Prostate gland (tissue), 2 donors: ENCODE data around the gene ARHGEF38.

Experiments
- CTCF ChIP-seq, 4 experiments: fragments of 200-600 bp in 2 of 4; fragments of 450-650 bp in 2 of 4; sonication (generic) in 2 of 4; IDR thresholded peaks; 1 replicate in 3 of 4; 2 replicates in 1 of 4; pipeline ENCODE4 v1.5.1; 2016 to 2019; ENCODE audit warnings: antibody characterized with exemption in 4 of 4, mild to moderate bottlenecking in 2 of 4, moderate library complexity in 2 of 4
- POLR2A ChIP-seq: fragments of 450-650 bp; IDR thresholded peaks from one replicate; pipeline ENCODE4 v1.6.1; 2016; ENCODE audit warnings: antibody characterized with exemption, mild to moderate bottlenecking

- no peak for TF ChIP-seq POLR2A
- TF ChIP-seq CTCF (IDR thresholded peaks at IDR 0.05), result no peak
These were observed 47.7 kb upstream of the ARHGEF38 start for GRCh38 chr4:105504744-105505143.
